ENCODE data around the gene FSCN2. TPM values are rescaled to one million over a fixed set of nuclear protein-coding genes. Genes with fewer than 3 reads are reported as not detected.

The FSCN2 gene
- total RNA-seq, 1 donor from 2014 or later, result 3.6 TPM

DNA sequence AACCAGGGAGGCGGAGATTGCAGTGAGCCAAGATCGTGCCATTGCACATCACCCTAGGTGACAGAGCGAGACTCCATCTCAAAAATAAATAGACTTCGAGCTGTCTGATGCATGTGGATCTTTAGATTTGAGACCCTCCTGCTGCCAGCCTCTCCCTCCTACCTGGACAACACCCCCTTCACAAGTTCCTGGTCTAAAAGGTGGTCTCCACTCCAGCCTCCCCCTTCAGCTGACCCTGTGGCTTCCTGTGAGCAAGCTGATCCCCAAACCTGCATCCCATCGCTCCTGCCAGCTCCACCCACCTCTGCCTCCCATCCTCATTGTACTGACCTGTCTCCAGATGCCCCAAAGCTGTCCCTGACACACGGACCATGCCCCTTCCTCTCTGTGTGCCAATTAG lies 51.1 kb downstream of the FSCN2 start:
- intact Hi-C loops (cut with DNase I), result no loop called here
- Histone ChIP-seq H3K36me3 (peaks cover 68% of the 10 kb centered on the region), H3K4me1 (no peaks in the 10 kb centered on the region), H3K27me3 (no peaks in the 10 kb centered on the region), H3K9me3 (no peaks in the 10 kb centered on the region), H3K4me3 (no peak overlapping the region), H3K27ac (no peak overlapping the region)
- no peak for DNase-seq
- no peak for ATAC-seq
- TF ChIP-seq, protein P1, sequence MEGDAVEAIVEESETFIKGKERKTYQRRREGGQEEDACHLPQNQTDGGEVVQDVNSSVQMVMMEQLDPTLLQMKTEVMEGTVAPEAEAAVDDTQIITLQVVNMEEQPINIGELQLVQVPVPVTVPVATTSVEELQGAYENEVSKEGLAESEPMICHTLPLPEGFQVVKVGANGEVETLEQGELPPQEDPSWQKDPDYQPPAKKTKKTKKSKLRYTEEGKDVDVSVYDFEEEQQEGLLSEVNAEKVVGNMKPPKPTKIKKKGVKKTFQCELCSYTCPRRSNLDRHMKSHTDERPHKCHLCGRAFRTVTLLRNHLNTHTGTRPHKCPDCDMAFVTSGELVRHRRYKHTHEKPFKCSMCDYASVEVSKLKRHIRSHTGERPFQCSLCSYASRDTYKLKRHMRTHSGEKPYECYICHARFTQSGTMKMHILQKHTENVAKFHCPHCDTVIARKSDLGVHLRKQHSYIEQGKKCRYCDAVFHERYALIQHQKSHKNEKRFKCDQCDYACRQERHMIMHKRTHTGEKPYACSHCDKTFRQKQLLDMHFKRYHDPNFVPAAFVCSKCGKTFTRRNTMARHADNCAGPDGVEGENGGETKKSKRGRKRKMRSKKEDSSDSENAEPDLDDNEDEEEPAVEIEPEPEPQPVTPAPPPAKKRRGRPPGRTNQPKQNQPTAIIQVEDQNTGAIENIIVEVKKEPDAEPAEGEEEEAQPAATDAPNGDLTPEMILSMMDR (IDR thresholded peaks at IDR 0.05), result no peak

DNA sequence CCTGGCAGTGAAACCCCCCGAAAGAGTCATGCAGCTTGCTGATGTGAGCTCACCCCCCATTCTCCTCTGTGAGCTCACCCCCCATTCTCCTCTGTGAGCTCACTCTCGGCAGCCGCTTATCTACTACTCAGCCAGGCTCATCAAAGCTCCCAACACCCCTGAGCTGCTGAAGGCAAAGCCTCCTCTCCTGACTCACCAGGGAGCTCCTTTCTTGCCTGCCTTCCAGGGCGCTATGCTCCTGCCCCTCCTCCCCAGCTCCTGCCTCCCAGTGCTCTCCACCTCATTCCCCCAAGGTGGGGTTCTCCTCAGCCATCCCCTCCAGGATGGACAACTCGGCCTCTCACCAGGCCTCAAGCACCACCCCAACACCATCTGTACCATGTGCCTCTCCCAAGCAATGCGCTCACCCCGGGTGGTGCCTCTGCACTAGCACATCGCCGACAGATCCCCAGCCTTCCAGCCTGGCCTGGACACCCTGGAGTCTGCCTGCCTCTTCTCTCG lies 51.7 kb downstream of the FSCN2 start:
- H3K27me3 ChIP-seq, result no peaks in the 10 kb centered on the region
- DNase-seq (no peak), ATAC-seq (no peak)
- no peak overlapping the region for H3K27ac ChIP-seq
- TF ChIP-seq, protein P1 (IDR thresholded peaks at IDR 0.05), result no peak
- intact Hi-C loops (cut with DNase I), result loop anchor here (10.0 kb wide), 1 partner anchor 325 kb away; no protein-coding TSS in a partner anchor
- peaks cover 70% of the 10 kb centered on the region for H3K36me3 ChIP-seq
- no peaks in the 10 kb centered on the region for H3K9me3 ChIP-seq
- no peaks in the 10 kb centered on the region for H3K4me1 ChIP-seq
- H3K4me3 ChIP-seq, result no peak overlapping the region

DNA sequence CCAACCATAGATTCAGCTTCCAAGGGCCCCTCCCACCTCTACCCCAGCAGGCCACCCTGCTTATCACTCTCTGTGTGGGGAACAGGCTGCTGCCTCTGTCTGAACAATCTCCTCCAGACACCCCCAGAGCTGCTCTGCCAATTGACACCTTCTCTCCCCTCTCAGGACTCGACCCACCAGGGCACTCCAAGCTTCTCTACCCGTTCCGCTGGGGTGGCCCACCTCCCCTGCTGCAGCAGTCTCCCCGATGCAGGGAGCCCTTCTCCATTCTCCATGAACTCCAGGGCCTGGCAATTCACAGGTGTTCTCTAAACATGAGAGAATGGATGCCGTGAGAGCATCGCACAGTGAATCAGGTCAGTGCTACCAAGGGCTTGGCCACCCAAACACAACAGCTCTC lies 52.3 kb downstream of the FSCN2 start:
- no peaks in the 10 kb centered on the region for H3K27me3 ChIP-seq
- peaks cover 72% of the 10 kb centered on the region for H3K36me3 ChIP-seq
- DNase-seq (no peak), ATAC-seq (no peak)
- intact Hi-C loops (cut with DNase I), result loop anchor here (10.0 kb wide), 1 partner anchor 326 kb away; no protein-coding TSS in a partner anchor
- no peaks in the 10 kb centered on the region for H3K4me1 ChIP-seq
- H3K4me3 ChIP-seq, result no peak overlapping the region
- no peak overlapping the region for H3K27ac ChIP-seq
- TF ChIP-seq, protein P1 (IDR thresholded peaks at IDR 0.05), result no peak
- no peaks in the 10 kb centered on the region for H3K9me3 ChIP-seq

DNA sequence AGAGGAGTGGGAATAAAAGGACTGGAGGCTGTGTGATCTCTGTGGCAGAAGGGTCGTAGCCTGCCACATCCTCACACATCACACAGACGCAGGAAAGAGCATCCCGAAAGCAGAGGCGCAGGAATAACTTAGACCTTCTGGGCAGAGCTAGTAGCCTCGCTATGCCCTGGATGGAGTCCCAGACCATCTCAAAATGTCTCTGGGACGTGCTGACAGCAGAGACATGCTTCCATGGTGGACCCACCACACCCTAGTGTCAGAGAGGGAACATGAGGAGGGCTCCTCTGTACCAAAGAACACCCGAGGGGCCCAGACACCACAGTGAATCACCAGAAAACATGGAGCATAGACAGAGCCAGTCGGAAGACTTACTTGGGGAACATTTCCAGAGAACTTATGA lies 53.6 kb downstream of the FSCN2 start:
- TF ChIP-seq, protein P1 (IDR thresholded peaks at IDR 0.05), result no peak
- Histone ChIP-seq H3K4me1 (no peaks in the 10 kb centered on the region), H3K27ac (no peak overlapping the region), H3K36me3 (peaks cover 82% of the 10 kb centered on the region), H3K27me3 (no peaks in the 10 kb centered on the region), H3K4me3 (no peak overlapping the region), H3K9me3 (no peaks in the 10 kb centered on the region)
- ATAC-seq, result no peak
- intact Hi-C loops (cut with DNase I), result loop anchor here (10.0 kb wide), 1 partner anchor 327 kb away; no protein-coding TSS in a partner anchor
- DNase-seq, result no peak

DNA sequence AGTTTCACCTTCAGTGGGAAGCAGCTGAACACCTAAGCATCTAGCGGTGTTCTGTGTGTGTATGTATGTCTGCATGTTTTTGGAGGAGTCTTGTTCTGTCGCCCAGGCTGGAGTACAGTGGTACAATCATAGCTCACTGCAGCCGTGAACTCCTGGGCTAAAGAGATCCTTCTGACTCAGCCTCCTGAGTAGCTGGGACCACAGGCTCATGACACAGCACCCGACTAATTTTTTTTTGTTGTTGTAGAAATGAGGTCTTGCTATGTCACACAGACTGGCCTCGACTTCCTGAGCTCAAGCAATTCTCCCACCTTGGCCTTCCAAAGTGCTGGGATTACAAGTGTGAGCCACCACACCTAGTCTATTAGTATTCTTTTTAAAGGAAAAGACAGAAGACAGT lies 54.2 kb downstream of the FSCN2 start:
- DNase-seq, result no peak
- H3K4me1 ChIP-seq, result no peaks in the 10 kb centered on the region
- no peak overlapping the region for H3K27ac ChIP-seq
- H3K27me3 ChIP-seq, result no peaks in the 10 kb centered on the region
- no peak for ATAC-seq
- intact Hi-C loops (cut with DNase I), result loop anchor here (10.0 kb wide), 1 partner anchor 328 kb away; no protein-coding TSS in a partner anchor
- no peaks in the 10 kb centered on the region for H3K9me3 ChIP-seq
- no peak overlapping the region for H3K4me3 ChIP-seq
- peaks cover 88% of the 10 kb centered on the region for H3K36me3 ChIP-seq
- TF ChIP-seq, protein P1 (IDR thresholded peaks at IDR 0.05), result no peak

DNA sequence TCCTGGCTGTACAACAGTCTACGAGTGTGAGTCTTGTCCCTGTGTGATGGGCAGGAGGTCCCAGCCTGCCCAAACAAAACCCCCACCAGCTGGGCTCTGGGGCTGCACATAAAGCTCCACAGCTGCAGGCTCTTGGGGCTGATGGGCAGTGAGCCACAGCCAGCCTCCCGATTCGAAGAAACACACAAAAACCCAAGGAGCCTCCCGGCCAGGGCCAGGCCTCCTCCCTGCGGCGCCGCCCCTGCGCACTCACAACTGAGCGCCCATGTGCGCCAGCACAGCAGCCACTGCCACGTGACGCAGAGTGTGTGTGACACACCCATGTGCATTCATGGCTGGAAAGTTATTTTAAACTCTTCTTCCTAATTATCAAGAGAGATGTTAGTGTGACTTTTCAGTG lies 54.6 kb downstream of the FSCN2 start:
- no peak overlapping the region for H3K27ac ChIP-seq
- H3K9me3 ChIP-seq, result no peaks in the 10 kb centered on the region
- H3K36me3 ChIP-seq, result peaks cover 90% of the 10 kb centered on the region
- TF ChIP-seq, protein P1 (IDR thresholded peaks at IDR 0.05), result no peak
- intact Hi-C loops (cut with DNase I), result loop anchor here (10.0 kb wide), 1 partner anchor 328 kb away; no protein-coding TSS in a partner anchor
- DNase-seq, result no peak
- no peaks in the 10 kb centered on the region for H3K4me1 ChIP-seq
- no peak for ATAC-seq
- H3K27me3 ChIP-seq, result no peaks in the 10 kb centered on the region
- H3K4me3 ChIP-seq, result no peak overlapping the region
